A549 (cell line): ENCODE measurements around the gene KCNJ1. TPM values are rescaled to one million over a fixed set of nuclear protein-coding genes. Genes with fewer than 3 reads are reported as not detected.

Experiments used
- ATAC-seq, 2 experiments: fragments of 200-7000 bp in 1 of 2; fragments of >200 bp in 1 of 2; cut with Nextera tagmentation in 1 of 2; cut with Tn5 transposase in 1 of 2; 3 replicates each; pipeline versions ENCODE4 v1.8.0 to v1.9.1; 2018 to 2020; ENCODE audit warnings: mild to moderate bottlenecking in 1 of 2, moderate library complexity in 1 of 2
- CTCF ChIA-PET: fragments of 300-600 bp; sonication (Branson Sonifier 250); formaldehyde crosslinking; extraction: SDS; loops from one replicate; lab custom pipeline; 2021; ENCODE audit warnings: antibody characterized with exemption, inconsistent platforms; lab: Yijun Ruan, JAX
- POLR2A ChIA-PET: fragments of 350-600 bp; formaldehyde crosslinking; extraction: SDS; loops from one replicate; lab custom pipeline; 2021; ENCODE audit warnings: antibody characterized with exemption, inconsistent platforms; lab: Yijun Ruan, JAX
- DNase-seq, 2 experiments: peaks; one replicate each; pipeline versions ENCODE4 v3.0.0 to v3.0.0-alpha.2; 2011 to 2016; ENCODE audit warnings: low read depth in 1 of 2, low spot score in 1 of 2
- FAIRE-seq: peaks from 2 replicates; lab custom pipeline; 2011; peaks lifted over from hg19 to GRCh38; lab: Jason Lieb, UNC
- H3K27ac ChIP-seq, 2 experiments: fragments of >200 bp; sonication (Bioruptor Twin); formaldehyde crosslinking; 3 replicates each; pipeline ENCODE4 v1.5.1; 2016 to 2017
- H3K4me1 ChIP-seq: fragments of >200 bp; sonication (Bioruptor Twin); formaldehyde crosslinking; 3 replicates; pipeline ENCODE4 v1.6.1; 2016
- H3K4me2 ChIP-seq: fragments of >200 bp; sonication (Bioruptor Twin); formaldehyde crosslinking; 3 replicates; pipeline ENCODE4 v1.6.1; 2016
- H3K4me3 ChIP-seq: fragments of >200 bp; sonication (Bioruptor Twin); formaldehyde crosslinking; 3 replicates; pipeline ENCODE4 v1.5.1; 2016
- H3K9me3 ChIP-seq: fragments of >200 bp; sonication (Bioruptor Twin); formaldehyde crosslinking; 3 replicates; pipeline ENCODE4 v1.6.1; 2016
- ATOH8 ChIP-seq: fragments of 250-450 bp; sonication (Bioruptor Pico); IDR thresholded peaks from 2 replicates; pipeline ENCODE4 v1.5.0; 2020; ENCODE audit warnings: low read depth, mild to moderate bottlenecking, moderate library complexity
- BCL3 ChIP-seq: fragments of >200 bp; sonication (Bioruptor Twin); formaldehyde crosslinking; IDR thresholded peaks from 3 replicates; pipeline ENCODE4 v1.6.1; 2016
- BHLHE40 ChIP-seq: IDR thresholded peaks from 2 replicates; pipeline ENCODE4 v1.6.1; 2012; ENCODE audit warnings: low read depth, low read length, inconsistent platforms
- CBX2 ChIP-seq: fragments of 200-600 bp; sonication (generic); IDR thresholded peaks from 2 replicates; pipeline ENCODE4 v1.6.1; 2016; ENCODE audit warnings: low read depth, mild to moderate bottlenecking, borderline replicate concordance
- CEBPB ChIP-seq, 2 experiments: fragments of >200 bp in 1 of 2; sonication (Bioruptor Twin) in 1 of 2; formaldehyde crosslinking in 1 of 2; IDR thresholded peaks; 2 replicates each; pipeline ENCODE4 v1.6.1; 2012 to 2016
- CHD2 ChIP-seq: fragments of 150-350 bp; IDR thresholded peaks from 2 replicates; pipeline ENCODE4 v1.6.1; 2014; ENCODE audit warnings: low read length; ENCODE audit not compliant: partially characterized antibody
- CHD4 ChIP-seq: fragments of 200-600 bp; sonication (generic); IDR thresholded peaks from 2 replicates; pipeline ENCODE4 v1.6.1; 2016; ENCODE audit warnings: antibody characterized with exemption, mild to moderate bottlenecking, borderline replicate concordance
- CTCF ChIP-seq: fragments of >200 bp; sonication (Bioruptor Twin); formaldehyde crosslinking; IDR thresholded peaks from 3 replicates; pipeline ENCODE4 v1.5.1; 2016
- ELK1 ChIP-seq: fragments of 150-350 bp; IDR thresholded peaks from 2 replicates; pipeline ENCODE4 v1.6.1; 2014; ENCODE audit warnings: low read depth, mild to moderate bottlenecking, low read length
- EP300 ChIP-seq, 2 experiments: fragments of >200 bp; sonication (Bioruptor Twin); formaldehyde crosslinking; IDR thresholded peaks; 2 replicates in 1 of 2; 3 replicates in 1 of 2; pipeline ENCODE4 v1.6.1; 2016 to 2017
- ESRRA ChIP-seq: fragments of 150-350 bp; IDR thresholded peaks from 2 replicates; pipeline ENCODE4 v1.6.1; 2014; ENCODE audit warnings: mild to moderate bottlenecking, low read length, borderline replicate concordance
- FOXS1 ChIP-seq: fragments of 250-450 bp; sonication (Bioruptor Pico); IDR thresholded peaks from 2 replicates; pipeline ENCODE4 v1.5.0; 2020; ENCODE audit warnings: mild to moderate bottlenecking, moderate library complexity
- HDAC2 ChIP-seq: fragments of 200-600 bp; sonication (generic); IDR thresholded peaks from 2 replicates; pipeline ENCODE4 v1.6.1; 2016
- HES2 ChIP-seq: fragments of >200 bp; sonication (Bioruptor Twin); formaldehyde crosslinking; IDR thresholded peaks from 2 replicates; pipeline ENCODE4 v1.6.1; 2016
- HOXA7 ChIP-seq: fragments of 250-450 bp; sonication (Bioruptor Pico); IDR thresholded peaks from 2 replicates; pipeline ENCODE4 v1.5.0; 2020; ENCODE audit warnings: mild to moderate bottlenecking, moderate library complexity
- JUN ChIP-seq, 2 experiments: fragments of >200 bp; sonication (Bioruptor Twin); formaldehyde crosslinking; IDR thresholded peaks; 2 replicates in 1 of 2; 3 replicates in 1 of 2; pipeline ENCODE4 v1.6.1; 2016 to 2017
- MAZ ChIP-seq: fragments of 150-350 bp; IDR thresholded peaks from 2 replicates; pipeline ENCODE4 v1.6.1; 2014; ENCODE audit warnings: antibody characterized with exemption, low read depth, low read length, borderline replicate concordance
- MYC ChIP-seq: IDR thresholded peaks from 2 replicates; pipeline ENCODE4 v1.6.1; 2012; ENCODE audit warnings: mild to moderate bottlenecking, inconsistent platforms, low read length, improper control_type of control experiment, borderline replicate concordance
- NR3C1 ChIP-seq: fragments of >200 bp; sonication (Bioruptor Twin); formaldehyde crosslinking; IDR thresholded peaks from 3 replicates; pipeline ENCODE4 v1.6.1; 2017
- POLR2A ChIP-seq: IDR thresholded peaks from 2 replicates; pipeline ENCODE4 v1.6.1; 2012; ENCODE audit warnings: mild to moderate bottlenecking, low read length
- RARB ChIP-seq: fragments of 250-450 bp; sonication (Bioruptor Pico); IDR thresholded peaks from 2 replicates; pipeline ENCODE4 v1.8.0; 2021; ENCODE audit warnings: mild to moderate bottlenecking, moderate library complexity
- RFX5 ChIP-seq: fragments of 450-650 bp; IDR thresholded peaks from 2 replicates; pipeline ENCODE4 v1.7.1; 2014; ENCODE audit warnings: antibody characterized with exemption, mild to moderate bottlenecking, moderate library complexity
- SMC3 ChIP-seq: fragments of >200 bp; sonication (Bioruptor Twin); formaldehyde crosslinking; IDR thresholded peaks from 3 replicates; pipeline ENCODE4 v1.6.1; 2018; ENCODE audit warnings: inconsistent platforms
- SREBF2 ChIP-seq: fragments of 450-650 bp; IDR thresholded peaks from 2 replicates; pipeline ENCODE4 v1.6.1; 2014; ENCODE audit warnings: mild to moderate bottlenecking, moderate library complexity
- TFCP2L1 ChIP-seq: fragments of 250-450 bp; sonication (Bioruptor Pico); IDR thresholded peaks from 2 replicates; pipeline ENCODE4 v1.5.0; 2021; ENCODE audit warnings: mild to moderate bottlenecking
- USF2 ChIP-seq: fragments of 450-650 bp; IDR thresholded peaks from 2 replicates; pipeline ENCODE4 v1.6.1; 2014; ENCODE audit warnings: antibody characterized with exemption
- WGBS: methylation state at CpG from one replicate; pipeline ENCODE4 v1.1.6; 2017; ENCODE audit errors: missing lambda C conversion rate; 5-methylcytosine and 5-hydroxymethylcytosine counted together
- polyA plus RNA-seq, 4 experiments: library from polyadenylated mRNA; depleted of rRNA in 3 of 4; stranded (reverse); fragments of >200 nt; fragmentation: RNase III in 1 of 4; extraction: RNeasy Plus Mini Kit Qiagen cat#74134 plus additional on column Dnase treatment in 1 of 4; gene quantifications; 2 replicates in 3 of 4; 3 replicates in 1 of 4; pipeline ENCODE4 v1.2.3, GENCODE V29; 2011 to 2017

Gene KCNJ1
- polyA plus RNA-seq, 2 of the 4 experiments (the other 2 are of a cell fraction), result 0.12 TPM; not detected in 1

GRCh38 chr11:128827191-128827893 is 39.8 kb downstream of the KCNJ1 start:
- no peak for TF ChIP-seq ATOH8 (CRISPR knock-in tag)
- no peak for TF ChIP-seq BCL3
- TF ChIP-seq CHD4, result no peak
- TF ChIP-seq USF2, result no peak
- TF ChIP-seq NR3C1, result no peak
- TF ChIP-seq RFX5, result no peak
- no peak for TF ChIP-seq EP300 (IDR thresholded peaks at IDR 0.05)
- no peak for TF ChIP-seq MYC
- TF ChIP-seq FOXS1 (CRISPR knock-in tag), result no peak
- no peak for TF ChIP-seq SREBF2
- no peak for TF ChIP-seq CEBPB (IDR thresholded peaks at IDR 0.05)
- TF ChIP-seq ESRRA, result no peak
- no peak for TF ChIP-seq BHLHE40
- TF ChIP-seq MAZ, result no peak
- no peak for TF ChIP-seq HOXA7
- TF ChIP-seq HES2, result no peak
- TF ChIP-seq CHD2, result no peak
- no peak for TF ChIP-seq SMC3
- no peak for TF ChIP-seq CTCF
- FAIRE-seq (no peak), ATAC-seq (no peak), DNase-seq (no peak)
- Histone ChIP-seq H3K4me3 (no peak overlapping the region), H3K9me3 (no peaks in the 10 kb centered on the region), H3K4me2 (no peak overlapping the region), H3K4me1 (0 out of 3 replicates have a peak, but pooled peaks cover 4% of the 10 kb centered on the region), H3K27ac (no peak overlapping the region)
- POLR2A ChIA-PET, result no interaction called here
- 78% methylated on average over 7 of the region's 7 CpGs for WGBS
- CTCF ChIA-PET, result interaction anchor here (1.0 to 8.2 kb wide), 8 partner anchors 15 to 795 kb away, joined by 3 to 97 read pairs (median 4); no protein-coding TSS in a partner anchor

GRCh38 chr11:128825050-128825784 is 41.9 kb downstream of the KCNJ1 start:
- no peak for TF ChIP-seq JUN (IDR thresholded peaks at IDR 0.05)
- no peak for TF ChIP-seq TFCP2L1 (CRISPR knock-in tag)
- TF ChIP-seq ELK1, result no peak
- TF ChIP-seq BHLHE40, result no peak
- no peak for TF ChIP-seq CBX2
- TF ChIP-seq SREBF2, result no peak
- TF ChIP-seq HDAC2, result no peak
- TF ChIP-seq CHD2, result no peak
- TF ChIP-seq POLR2A, result no peak
- TF ChIP-seq RARB, result no peak
- ATAC-seq (no peak), DNase-seq (no peak), FAIRE-seq (no peak)
- ChIA-PET CTCF (interaction anchor here (0.9 to 1.3 kb wide), 2 partner anchors 23 to 668 kb away, joined by 3 read pairs; no protein-coding TSS in a partner anchor), POLR2A (no interaction called here)
- Histone ChIP-seq H3K27ac (no peak overlapping the region), H3K9me3 (no peaks in the 10 kb centered on the region), H3K4me2 (no peak overlapping the region), H3K4me1 (no peaks in the 10 kb centered on the region), H3K4me3 (no peak overlapping the region)
- 78% methylated on average over 18 of the region's 20 CpGs for WGBS
